Activated naive CD4-positive, alpha-beta T cell treated with anti-CD3 and anti-CD28 coated beads, Interleukin-2, amount 50 U/mL, for 72 hours (primary cell): Measurements from ENCODE around the gene CARMIL3. TPM values are rescaled to one million over a fixed set of nuclear protein-coding genes. Genes with fewer than 3 reads are reported as not detected.

Source experiments
- ATAC-seq, 2 donors: fragments of 150-1000 bp; cut with Tn5 transposase; 2 replicates each; pipeline ENCODE4 v1.10.0; 2021; ENCODE audit warnings: mild to moderate bottlenecking in 2 of 2, moderate library complexity in 2 of 2
- DNase-seq, 2 donors: peaks; one replicate each; pipeline ENCODE4 v3.0.0; 2021 to 2022; ENCODE audit warnings: low spot score in 2 of 2
- H3K27ac Mint-ChIP-seq, 2 donors: one replicate each; pipeline ENCODE4 v1.8.0; 2022; ENCODE audit warnings: mild to moderate bottlenecking in 2 of 2, mixed read lengths in 2 of 2
- H3K36me3 Mint-ChIP-seq, 2 donors: one replicate each; pipeline ENCODE4 v1.8.0; 2022; ENCODE audit warnings: mixed read lengths in 2 of 2
- H3K9me3 Mint-ChIP-seq, 2 donors: one replicate each; pipeline ENCODE4 v1.8.0; 2022; ENCODE audit warnings: mixed read lengths in 2 of 2
- total RNA-seq, 2 donors: library from RNA; stranded (reverse); gene quantifications; one replicate each; pipeline ENCODE4 v1.2.3, GENCODE V29; 2022

CARMIL3 gene
- total RNA-seq, 2 donors from 2014 or later = 2.1 to 6.7 TPM

- Mint-ChIP-seq H3K36me3 (no peaks in the 10 kb centered on the region), H3K9me3 (no peaks in the 10 kb centered on the region), H3K27ac (no peak overlapping the region)
- ATAC-seq (no peak), DNase-seq (no peak)
Observed at GRCh38 chr14:24078146-24078545, 26.3 kb downstream of the CARMIL3 start.

GRCh38 chr14:24079491-24080141 is 27.8 kb downstream of the CARMIL3 start:
- H3K36me3 Mint-ChIP-seq = no peaks in the 10 kb centered on the region
- H3K27ac Mint-ChIP-seq = peak overlapping the region in 1 of 2 donors; percentile 56
- no peak for DNase-seq
- ATAC-seq = no peak
- H3K9me3 Mint-ChIP-seq = no peaks in the 10 kb centered on the region

- H3K27ac Mint-ChIP-seq = no peak overlapping the region
- no peak for ATAC-seq
- no peak for DNase-seq
- no peaks in the 10 kb centered on the region for H3K36me3 Mint-ChIP-seq
- no peaks in the 10 kb centered on the region for H3K9me3 Mint-ChIP-seq
Observed at GRCh38 chr14:24080142-24080530, 28.3 kb downstream of the CARMIL3 start.

GRCh38 chr14:24080888-24081738 is 29.3 kb downstream of the CARMIL3 start:
- no peaks in the 10 kb centered on the region for H3K36me3 Mint-ChIP-seq
- H3K9me3 Mint-ChIP-seq = no peaks in the 10 kb centered on the region
- peak overlapping the region in 1 of 2 donors; percentile 32 for H3K27ac Mint-ChIP-seq
- ATAC-seq (peak; percentile 88 to 95), DNase-seq (peak in 1 of 2 donors; percentile 70)

GRCh38 chr14:24081739-24082211 is 30.0 kb downstream of the CARMIL3 start:
- ATAC-seq (no peak), DNase-seq (no peak)
- Mint-ChIP-seq H3K27ac (peak overlapping the region; percentile 32 to 74), H3K36me3 (no peaks in the 10 kb centered on the region), H3K9me3 (no peaks in the 10 kb centered on the region)

- DNase-seq (no peak), ATAC-seq (no peak)
- Mint-ChIP-seq H3K27ac (peak overlapping the region in 1 of 2 donors; percentile 32), H3K36me3 (no peaks in the 10 kb centered on the region), H3K9me3 (no peaks in the 10 kb centered on the region)
Observed at GRCh38 chr14:24082411-24083080, 30.7 kb downstream of the CARMIL3 start.

GRCh38 chr14:24083462-24083861 is 31.7 kb downstream of the CARMIL3 start:
- Mint-ChIP-seq H3K9me3 (no peaks in the 10 kb centered on the region), H3K36me3 (no peaks in the 10 kb centered on the region), H3K27ac (no peak overlapping the region)
- no peak for DNase-seq
- no peak for ATAC-seq

- ATAC-seq (no peak), DNase-seq (no peak)
- Mint-ChIP-seq H3K36me3 (no peaks in the 10 kb centered on the region), H3K9me3 (no peaks in the 10 kb centered on the region), H3K27ac (no peak overlapping the region)
Observed at GRCh38 chr14:24084440-24084839, 32.6 kb downstream of the CARMIL3 start.

- DNase-seq (no peak), ATAC-seq (no peak)
- H3K36me3 Mint-ChIP-seq = no peaks in the 10 kb centered on the region
- H3K27ac Mint-ChIP-seq = peak overlapping the region in 1 of 2 donors; percentile 31
- no peaks in the 10 kb centered on the region for H3K9me3 Mint-ChIP-seq
Observed at GRCh38 chr14:24085215-24085614, 33.4 kb downstream of the CARMIL3 start.

GRCh38 chr14:24086193-24086955 is 34.6 kb downstream of the CARMIL3 start:
- no peak overlapping the region for H3K27ac Mint-ChIP-seq

GRCh38 chr14:24087004-24087403 is 35.2 kb downstream of the CARMIL3 start:
- Mint-ChIP-seq H3K9me3 (no peaks in the 10 kb centered on the region), H3K27ac (no peak overlapping the region), H3K36me3 (no peaks in the 10 kb centered on the region)
- DNase-seq = no peak
- no peak for ATAC-seq

More at GRCh38 chr14:24086193-24086955, 34.6 kb downstream of the CARMIL3 start:
- no peak for ATAC-seq
- Mint-ChIP-seq H3K36me3 (no peaks in the 10 kb centered on the region), H3K9me3 (no peaks in the 10 kb centered on the region)
- no peak for DNase-seq

- Mint-ChIP-seq H3K27ac (no peak overlapping the region), H3K36me3 (no peaks in the 10 kb centered on the region), H3K9me3 (no peaks in the 10 kb centered on the region)
- ATAC-seq (no peak), DNase-seq (no peak)
Observed at GRCh38 chr14:24088095-24088494, 36.3 kb downstream of the CARMIL3 start.

- H3K27ac Mint-ChIP-seq = no peak overlapping the region
- no peak for ATAC-seq
Observed at GRCh38 chr14:24089890-24090289, 38.1 kb downstream of the CARMIL3 start.

GRCh38 chr14:24092110-24092504 is 40.3 kb downstream of the CARMIL3 start:
- H3K36me3 Mint-ChIP-seq = peaks cover 21 to 24% of the 10 kb centered on the region in 2 donors
- peak overlapping the region in 1 of 2 donors; percentile 50 for H3K27ac Mint-ChIP-seq
- DNase-seq (no peak), ATAC-seq (no peak)
- no peaks in the 10 kb centered on the region for H3K9me3 Mint-ChIP-seq

More at GRCh38 chr14:24089890-24090289, 38.1 kb downstream of the CARMIL3 start:
- Mint-ChIP-seq H3K36me3 (peaks cover 5 to 6% of the 10 kb centered on the region in 2 donors), H3K9me3 (no peaks in the 10 kb centered on the region)
- DNase-seq = no peak

- no peaks in the 10 kb centered on the region for H3K9me3 Mint-ChIP-seq
- no peak for DNase-seq
- peak overlapping the region; percentile 72 to 95 for H3K27ac Mint-ChIP-seq
Observed at GRCh38 chr14:24092505-24093206, 40.8 kb downstream of the CARMIL3 start.

More at GRCh38 chr14:24092505-24093206, 40.8 kb downstream of the CARMIL3 start:
- H3K36me3 Mint-ChIP-seq = peaks cover 21 to 24% of the 10 kb centered on the region in 2 donors
- no peak for ATAC-seq
